T-helper 2 cell treated with Interferon-gamma antibody and Interleukin-4, amounts not matched to agents 5 μg/mL and 100 μg/mL, for 36 hours (primary cell): ENCODE measurements around the gene CAPN9.

Experiments used
- DNase-seq: peaks from one replicate; pipeline ENCODE4 v3.0.0; 2021; ENCODE audit warnings: low spot score
- H3K27ac Mint-ChIP-seq: one replicate; pipeline ENCODE4 v1.8.0; 2021; ENCODE audit warnings: mild to moderate bottlenecking, mixed read lengths
- H3K27me3 Mint-ChIP-seq: one replicate; pipeline ENCODE4 v1.8.0; 2021; ENCODE audit warnings: low read depth, mixed read lengths
- H3K36me3 Mint-ChIP-seq: one replicate; pipeline ENCODE4 v1.8.0; 2021; ENCODE audit warnings: low read depth, mixed read lengths
- H3K4me1 Mint-ChIP-seq: one replicate; pipeline ENCODE4 v1.8.0; 2021; ENCODE audit warnings: low read depth, mixed read lengths
- H3K4me3 Mint-ChIP-seq: one replicate; pipeline ENCODE4 v1.8.0; 2022; ENCODE audit warnings: mild to moderate bottlenecking, moderate library complexity, mixed read lengths
- H3K9me3 Mint-ChIP-seq: one replicate; pipeline ENCODE4 v1.8.0; 2021; ENCODE audit warnings: mixed read lengths

Gene CAPN9

GRCh38 chr1:230797942-230798365, 50.8 kb downstream of the CAPN9 start:
- Mint-ChIP-seq H3K27me3 (peaks cover 4% of the 10 kb centered on the region), H3K4me1 (no peaks in the 10 kb centered on the region), H3K9me3 (no peaks in the 10 kb centered on the region), H3K27ac (no peak overlapping the region), H3K4me3 (no peak overlapping the region), H3K36me3 (no peaks in the 10 kb centered on the region)
- no peak for DNase-seq

GRCh38 chr1:230798491-230798890, 51.3 kb downstream of the CAPN9 start:
- H3K27me3 Mint-ChIP-seq: peaks cover 4% of the 10 kb centered on the region
- H3K4me1 Mint-ChIP-seq: no peaks in the 10 kb centered on the region

GRCh38 chr1:230800891-230801840, 54.0 kb downstream of the CAPN9 start:
- Mint-ChIP-seq H3K9me3 (no peaks in the 10 kb centered on the region), H3K4me1 (no peaks in the 10 kb centered on the region), H3K27me3 (peaks cover 4% of the 10 kb centered on the region), H3K27ac (no peak overlapping the region), H3K4me3 (no peak overlapping the region), H3K36me3 (no peaks in the 10 kb centered on the region)
- DNase-seq: no peak

More at GRCh38 chr1:230798491-230798890, 51.3 kb downstream of the CAPN9 start:
- H3K9me3 Mint-ChIP-seq: no peaks in the 10 kb centered on the region
- no peaks in the 10 kb centered on the region for H3K36me3 Mint-ChIP-seq
- no peak overlapping the region for H3K27ac Mint-ChIP-seq
- H3K4me3 Mint-ChIP-seq: no peak overlapping the region
- no peak for DNase-seq

- H3K4me3 Mint-ChIP-seq: no peak overlapping the region
- no peak for DNase-seq
- H3K27ac Mint-ChIP-seq: no peak overlapping the region
- no peaks in the 10 kb centered on the region for H3K9me3 Mint-ChIP-seq
- no peaks in the 10 kb centered on the region for H3K36me3 Mint-ChIP-seq
- H3K27me3 Mint-ChIP-seq: no peaks in the 10 kb centered on the region
- H3K4me1 Mint-ChIP-seq: no peaks in the 10 kb centered on the region
Observed at GRCh38 chr1:230804396-230804795, 57.2 kb downstream of the CAPN9 start.

- H3K4me3 Mint-ChIP-seq: no peak overlapping the region
- no peaks in the 10 kb centered on the region for H3K4me1 Mint-ChIP-seq
- no peaks in the 10 kb centered on the region for H3K27me3 Mint-ChIP-seq
- no peak for DNase-seq
- H3K9me3 Mint-ChIP-seq: no peaks in the 10 kb centered on the region
- H3K36me3 Mint-ChIP-seq: no peaks in the 10 kb centered on the region
- no peak overlapping the region for H3K27ac Mint-ChIP-seq
Observed at GRCh38 chr1:230806552-230806951, 59.4 kb downstream of the CAPN9 start.

- Mint-ChIP-seq H3K27me3 (no peaks in the 10 kb centered on the region), H3K27ac (no peak overlapping the region), H3K9me3 (no peaks in the 10 kb centered on the region), H3K36me3 (no peaks in the 10 kb centered on the region), H3K4me3 (no peak overlapping the region), H3K4me1 (no peaks in the 10 kb centered on the region)
- DNase-seq: no peak
Observed at GRCh38 chr1:230807029-230807428, 59.8 kb downstream of the CAPN9 start.

GRCh38 chr1:230807561-230808280, 60.5 kb downstream of the CAPN9 start:
- Mint-ChIP-seq H3K36me3 (no peaks in the 10 kb centered on the region), H3K27me3 (no peaks in the 10 kb centered on the region)

GRCh38 chr1:230808281-230808872, 61.2 kb downstream of the CAPN9 start:
- H3K36me3 Mint-ChIP-seq: no peaks in the 10 kb centered on the region
- DNase-seq: no peak
- H3K4me1 Mint-ChIP-seq: no peaks in the 10 kb centered on the region
- no peaks in the 10 kb centered on the region for H3K27me3 Mint-ChIP-seq
- H3K27ac Mint-ChIP-seq: no peak overlapping the region
- H3K9me3 Mint-ChIP-seq: peaks cover 12% of the 10 kb centered on the region
- no peak overlapping the region for H3K4me3 Mint-ChIP-seq

More at GRCh38 chr1:230807561-230808280, 60.5 kb downstream of the CAPN9 start:
- DNase-seq: no peak
- Mint-ChIP-seq H3K4me3 (no peak overlapping the region), H3K4me1 (no peaks in the 10 kb centered on the region), H3K27ac (no peak overlapping the region), H3K9me3 (peaks cover 6% of the 10 kb centered on the region)

- Mint-ChIP-seq H3K27ac (no peak overlapping the region), H3K4me3 (no peak overlapping the region), H3K27me3 (no peaks in the 10 kb centered on the region), H3K36me3 (no peaks in the 10 kb centered on the region), H3K9me3 (peaks cover 13% of the 10 kb centered on the region), H3K4me1 (no peaks in the 10 kb centered on the region)
- no peak for DNase-seq
Observed at GRCh38 chr1:230809256-230809990, 62.2 kb downstream of the CAPN9 start.

- H3K27ac Mint-ChIP-seq: no peak overlapping the region
- H3K36me3 Mint-ChIP-seq: no peaks in the 10 kb centered on the region
- peaks cover 5% of the 10 kb centered on the region for H3K27me3 Mint-ChIP-seq
- H3K9me3 Mint-ChIP-seq: peaks cover 13% of the 10 kb centered on the region
- H3K4me1 Mint-ChIP-seq: no peaks in the 10 kb centered on the region
- DNase-seq: no peak
- no peak overlapping the region for H3K4me3 Mint-ChIP-seq
Observed at GRCh38 chr1:230812568-230812967, 65.4 kb downstream of the CAPN9 start.

- no peaks in the 10 kb centered on the region for H3K36me3 Mint-ChIP-seq
- peaks cover 13% of the 10 kb centered on the region for H3K9me3 Mint-ChIP-seq
- peaks cover 5% of the 10 kb centered on the region for H3K27me3 Mint-ChIP-seq
Observed at GRCh38 chr1:230814949-230815692, 67.9 kb downstream of the CAPN9 start.

GRCh38 chr1:230816018-230816417, 68.8 kb downstream of the CAPN9 start:
- Mint-ChIP-seq H3K4me3 (no peak overlapping the region), H3K27ac (no peak overlapping the region), H3K9me3 (peaks cover 13% of the 10 kb centered on the region), H3K36me3 (no peaks in the 10 kb centered on the region), H3K27me3 (peaks cover 5% of the 10 kb centered on the region), H3K4me1 (no peaks in the 10 kb centered on the region)
- no peak for DNase-seq

More at GRCh38 chr1:230814949-230815692, 67.9 kb downstream of the CAPN9 start:
- no peak for DNase-seq
- H3K4me1 Mint-ChIP-seq: no peaks in the 10 kb centered on the region
- no peak overlapping the region for H3K27ac Mint-ChIP-seq
- no peak overlapping the region for H3K4me3 Mint-ChIP-seq

- Mint-ChIP-seq H3K27ac (no peak overlapping the region), H3K4me3 (no peak overlapping the region), H3K27me3 (peaks cover 5% of the 10 kb centered on the region), H3K4me1 (no peaks in the 10 kb centered on the region), H3K9me3 (peaks cover 1% of the 10 kb centered on the region), H3K36me3 (no peaks in the 10 kb centered on the region)
- no peak for DNase-seq
Observed at GRCh38 chr1:230818367-230818766, 71.2 kb downstream of the CAPN9 start.
